ENCODE results near the gene CACNA1C. TPM values are rescaled to one million over a fixed set of nuclear protein-coding genes. Genes with fewer than 3 reads are reported as not detected.

CACNA1C gene
- total RNA-seq, 2 donors from 2014 or later, result 0.84 to 10.2 TPM

GRCh38 chr12:2393016-2393415 is 340.2 kb downstream of the CACNA1C start:
- Histone ChIP-seq H3K4me3 (no peak overlapping the region), H3K36me3 (no peaks in the 10 kb centered on the region), H3K9me3 (no peaks in the 10 kb centered on the region), H3K27ac (no peak overlapping the region), H3K27me3 (no peaks in the 10 kb centered on the region), H3K9ac (ENCODE audit: low read depth in 2 of 2, low read length in 2 of 2) (no peak overlapping the region), H3K4me1 (no peaks in the 10 kb centered on the region)
- TF ChIP-seq CTCF (IDR thresholded peaks at IDR 0.05), result no peak
- intact Hi-C loops (cut with DNase I), result no loop called here
- DNase-seq, result no peak

GRCh38 chr12:2393996-2394395 is 341.2 kb downstream of the CACNA1C start:
- Histone ChIP-seq H3K27me3 (no peaks in the 10 kb centered on the region), H3K9me3 (no peaks in the 10 kb centered on the region), H3K36me3 (no peaks in the 10 kb centered on the region), H3K4me3 (no peak overlapping the region), H3K4me1 (no peaks in the 10 kb centered on the region), H3K27ac (no peak overlapping the region), H3K9ac (ENCODE audit: low read depth in 2 of 2, low read length in 2 of 2) (no peak overlapping the region)
- intact Hi-C loops (cut with DNase I), result no loop called here
- TF ChIP-seq CTCF (IDR thresholded peaks at IDR 0.05), result no peak
- no peak for DNase-seq

- Histone ChIP-seq H3K4me3 (no peak overlapping the region), H3K9me3 (no peaks in the 10 kb centered on the region), H3K27ac (no peak overlapping the region), H3K27me3 (no peaks in the 10 kb centered on the region), H3K36me3 (no peaks in the 10 kb centered on the region), H3K4me1 (no peaks in the 10 kb centered on the region), H3K9ac (ENCODE audit: low read depth in 2 of 2, low read length in 2 of 2) (no peak overlapping the region)
- peak; percentile 92 for TF ChIP-seq CTCF (IDR thresholded peaks at IDR 0.05)
- DNase-seq, result peak; percentile 57
- intact Hi-C loops (cut with DNase I), result no loop called here
These were observed 342.7 kb downstream of the CACNA1C start for GRCh38 chr12:2395354-2395977.

GRCh38 chr12:2396448-2396871 is 343.7 kb downstream of the CACNA1C start:
- H3K9me3 ChIP-seq, result no peaks in the 10 kb centered on the region
- H3K36me3 ChIP-seq, result no peaks in the 10 kb centered on the region
- no peaks in the 10 kb centered on the region for H3K4me1 ChIP-seq
- TF ChIP-seq CTCF (IDR thresholded peaks at IDR 0.05), result no peak
- no peak overlapping the region for H3K27ac ChIP-seq
- no peak overlapping the region for H3K9ac ChIP-seq (ENCODE audit: low read depth in 2 of 2, low read length in 2 of 2)
- no peaks in the 10 kb centered on the region for H3K27me3 ChIP-seq
- H3K4me3 ChIP-seq, result no peak overlapping the region
- intact Hi-C loops (cut with DNase I), result no loop called here
- peak; percentile 22 for DNase-seq

- no peaks in the 10 kb centered on the region for H3K27me3 ChIP-seq
- no peak overlapping the region for H3K27ac ChIP-seq
- H3K4me3 ChIP-seq, result no peak overlapping the region
- DNase-seq, result no peak
- intact Hi-C loops (cut with DNase I), result no loop called here
- TF ChIP-seq CTCF (IDR thresholded peaks at IDR 0.05), result no peak
- H3K4me1 ChIP-seq, result no peaks in the 10 kb centered on the region
- H3K9ac ChIP-seq (ENCODE audit: low read depth in 2 of 2, low read length in 2 of 2), result no peak overlapping the region
- H3K36me3 ChIP-seq, result no peaks in the 10 kb centered on the region
- no peaks in the 10 kb centered on the region for H3K9me3 ChIP-seq
These were observed 344.7 kb downstream of the CACNA1C start for GRCh38 chr12:2397356-2398045.
